HG03139 (cell line): Measurements from ENCODE around the gene UCP3.

Source experiments
- ATAC-seq: cut with Tn5 transposase; IDR thresholded peaks from one replicate; pipeline ENCODE4 v1.9.1; 2021; ENCODE audit not compliant: unreplicated experiment

The UCP3 gene

DNA sequence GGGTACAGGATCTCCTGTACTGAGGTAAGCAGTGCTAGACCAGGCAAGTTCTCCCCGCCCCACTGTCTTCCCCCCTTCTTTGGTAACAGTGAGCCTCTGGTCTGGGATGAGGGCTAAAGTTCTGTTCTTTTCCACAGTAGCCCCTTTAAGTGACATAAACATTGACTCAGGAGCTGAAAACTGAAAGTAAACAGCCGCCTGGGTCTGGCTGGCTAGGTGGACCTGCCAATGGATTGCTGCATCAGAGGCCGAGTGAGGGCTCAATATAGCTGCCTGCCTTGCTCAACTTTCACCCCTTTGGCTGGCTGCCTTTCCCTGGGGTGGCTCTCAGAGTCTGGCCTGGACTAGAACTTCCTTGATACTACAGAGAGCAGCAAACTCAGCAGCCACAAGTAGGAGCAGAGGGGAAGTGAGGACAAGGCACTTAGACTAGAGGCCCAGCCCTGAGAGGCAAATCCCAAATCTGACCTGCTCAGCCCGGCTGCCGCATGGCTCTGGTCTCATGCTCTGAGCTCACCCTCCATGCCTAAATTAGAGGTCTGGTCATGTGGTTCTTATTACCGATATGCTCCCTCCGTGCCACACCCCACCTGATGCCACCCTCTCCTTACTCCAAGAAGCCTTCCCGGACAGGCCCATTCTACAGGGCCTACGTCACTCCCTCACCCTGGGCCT lies 9.6 kb upstream of the UCP3 start:
- ATAC-seq: no peak

- ATAC-seq: no peak
These were observed 8.7 kb upstream of the UCP3 start for GRCh38 chr11:74017631-74018030.

DNA sequence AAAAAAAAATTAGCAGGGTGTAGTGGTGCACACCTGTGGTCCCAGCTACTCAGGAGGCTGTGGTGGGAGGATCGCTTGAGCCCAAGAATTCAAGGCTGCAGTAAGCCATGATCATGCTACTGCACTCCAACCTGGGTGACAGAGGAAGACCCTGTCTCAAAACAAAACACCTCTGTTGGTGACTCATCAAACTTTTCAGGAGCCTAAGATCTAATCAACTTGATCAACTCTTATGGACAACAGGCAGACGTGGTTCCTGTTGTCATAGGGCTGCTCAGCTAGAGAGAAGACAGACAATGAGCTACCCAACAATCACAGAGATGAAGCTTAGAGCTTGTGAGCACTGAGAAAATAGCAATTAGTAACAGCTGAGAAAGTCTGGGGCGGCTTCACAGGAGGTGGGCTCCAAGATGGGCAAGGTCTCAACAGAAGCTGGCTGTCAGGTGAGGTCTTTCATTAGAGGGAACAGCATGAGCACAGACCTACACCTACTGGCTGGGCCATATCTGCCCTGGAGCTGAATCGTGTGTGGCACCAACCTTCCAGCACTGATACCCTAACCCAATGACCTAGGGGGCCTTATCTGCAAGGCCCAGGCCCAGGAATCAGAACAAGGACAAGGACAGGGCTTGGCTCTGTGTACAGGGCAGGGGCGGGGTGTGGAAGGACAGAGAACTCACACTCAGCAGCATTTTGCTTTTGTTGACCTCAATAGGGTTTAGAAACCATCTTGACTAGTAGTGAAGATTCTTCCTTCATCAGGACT lies 7.2 kb upstream of the UCP3 start:
- ATAC-seq: no peak

GRCh38 chr11:74014880-74015279 lies 6.0 kb upstream of the UCP3 start:
- no peak for ATAC-seq

DNA sequence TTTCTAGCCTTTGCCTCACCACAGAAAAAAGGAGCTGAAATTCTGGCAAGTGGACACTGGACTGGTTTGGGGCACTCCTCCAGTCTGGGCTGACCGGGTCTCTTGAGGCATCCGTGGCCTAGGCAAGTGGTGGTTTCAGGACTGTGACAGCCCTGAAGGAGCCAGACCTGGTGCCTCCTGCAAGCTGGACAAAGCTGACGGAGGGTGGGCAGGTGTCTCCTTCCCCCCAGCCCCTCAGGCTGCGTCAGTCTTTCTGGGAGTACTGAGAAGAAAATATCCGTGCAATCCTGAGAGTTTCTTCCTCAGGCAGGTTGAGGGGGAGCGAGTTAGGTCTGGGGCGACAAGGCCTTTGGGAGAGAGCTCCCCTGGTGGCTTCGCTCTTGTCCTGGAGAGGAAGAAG lies 4.3 kb upstream of the UCP3 start:
- no peak for ATAC-seq

GRCh38 chr11:74012074-74012809 lies 3.4 kb upstream of the UCP3 start:
- no peak for ATAC-seq

DNA sequence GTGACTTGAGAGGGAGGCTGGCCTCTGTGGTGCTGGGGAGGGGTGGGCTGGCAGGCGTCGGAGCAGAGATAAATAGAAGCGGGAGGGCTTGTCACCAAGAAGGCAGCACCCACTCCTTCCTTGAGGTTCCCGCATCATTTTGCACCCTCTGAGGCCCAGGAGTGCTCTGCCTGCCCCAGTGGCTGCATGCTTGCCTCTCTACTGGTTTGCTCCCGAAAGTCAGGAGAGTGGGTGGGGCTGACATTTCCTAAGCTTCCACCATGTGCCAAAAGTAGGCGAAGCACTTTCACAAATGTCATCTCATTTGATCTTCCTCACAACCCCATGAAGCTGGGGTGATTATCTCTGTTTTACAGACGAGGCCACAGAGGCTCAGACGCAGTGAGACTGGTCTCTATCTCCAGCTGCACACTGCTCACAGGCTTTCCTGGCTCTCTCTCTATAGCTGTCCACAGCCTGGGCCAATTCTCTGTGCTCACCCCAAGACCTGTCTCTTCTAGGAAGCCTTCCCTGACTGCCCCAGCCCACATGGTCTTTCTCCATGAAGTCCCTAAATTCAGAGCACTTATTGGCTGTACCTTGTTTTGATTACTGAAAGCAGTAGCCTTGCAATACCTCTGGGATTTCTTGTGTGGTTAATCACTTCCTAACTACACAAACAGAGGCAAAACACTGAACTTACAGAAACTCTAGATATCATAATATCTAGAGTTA lies 2.6 kb upstream of the UCP3 start:
- ATAC-seq: no peak

DNA sequence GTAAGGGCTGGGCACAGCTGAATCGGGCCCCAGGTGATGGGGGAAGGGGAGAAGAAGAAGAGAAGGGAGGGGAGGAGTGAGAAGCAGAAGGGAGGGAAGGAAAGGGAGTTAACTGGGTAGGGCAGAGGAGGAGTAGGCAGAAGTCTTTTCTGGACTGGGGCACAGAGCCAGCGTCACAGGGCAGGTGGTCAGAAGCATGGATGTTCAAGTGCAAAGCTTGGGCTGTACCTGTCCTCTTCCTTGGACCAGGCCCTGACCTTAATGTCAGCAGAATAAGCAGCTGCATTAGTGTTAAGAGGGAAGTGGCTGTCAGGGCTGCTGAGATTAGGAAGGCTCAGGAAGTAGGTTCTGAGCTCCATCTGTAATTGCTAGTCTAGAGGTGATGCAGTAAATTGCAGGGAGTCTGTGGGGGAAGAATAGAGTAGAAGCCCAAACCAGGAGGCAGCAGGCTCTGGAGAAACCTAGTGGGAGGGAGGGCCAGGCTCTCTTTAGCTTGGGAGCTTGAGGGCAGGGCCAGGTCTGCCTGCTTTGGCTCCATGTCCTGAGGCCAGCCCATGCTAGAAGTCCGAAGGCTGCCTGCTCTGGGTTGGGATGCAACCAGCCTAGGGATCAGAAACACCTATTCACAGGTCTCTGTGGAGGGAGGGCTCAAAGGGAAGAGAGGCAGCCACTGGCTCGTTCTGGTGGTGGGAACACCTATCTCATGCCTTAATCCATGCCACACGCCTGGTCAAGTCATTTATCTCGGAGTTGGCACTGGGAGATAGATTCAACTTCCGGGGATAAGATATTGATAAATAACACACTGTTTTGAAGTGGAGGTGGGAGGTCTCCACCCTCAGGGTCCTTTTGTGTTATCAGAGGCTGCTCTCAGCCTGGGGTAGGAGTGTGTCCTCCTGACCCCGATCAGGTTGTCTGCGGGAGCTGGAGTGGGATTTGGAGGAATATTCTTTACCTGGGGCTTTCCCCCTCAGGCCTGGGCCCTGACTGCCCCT lies 1.7 kb upstream of the UCP3 start:
- ATAC-seq: no peak

GRCh38 chr11:74009675-74010305 lies 905 bp upstream of the UCP3 start:
- ATAC-seq: no peak

DNA sequence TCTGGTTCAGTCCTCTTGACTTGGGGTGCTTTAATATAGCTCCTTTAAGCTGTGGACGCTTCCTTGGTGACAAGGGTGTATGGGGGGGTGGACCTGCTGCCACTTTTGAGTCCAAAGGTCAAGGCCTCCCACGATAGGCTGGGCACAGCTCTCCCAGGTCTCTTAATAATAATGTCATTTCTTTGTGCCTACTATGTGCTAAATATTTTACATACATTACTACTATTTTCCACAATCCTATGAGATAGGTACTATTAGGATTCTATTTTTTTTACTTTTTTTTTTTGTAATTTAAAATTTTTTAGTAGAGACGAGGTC lies 304 bp upstream of the UCP3 start:
- ATAC-seq: no peak

GRCh38 chr11:74007691-74008372 lies 1.1 kb downstream of the UCP3 start:
- ATAC-seq: no peak

DNA sequence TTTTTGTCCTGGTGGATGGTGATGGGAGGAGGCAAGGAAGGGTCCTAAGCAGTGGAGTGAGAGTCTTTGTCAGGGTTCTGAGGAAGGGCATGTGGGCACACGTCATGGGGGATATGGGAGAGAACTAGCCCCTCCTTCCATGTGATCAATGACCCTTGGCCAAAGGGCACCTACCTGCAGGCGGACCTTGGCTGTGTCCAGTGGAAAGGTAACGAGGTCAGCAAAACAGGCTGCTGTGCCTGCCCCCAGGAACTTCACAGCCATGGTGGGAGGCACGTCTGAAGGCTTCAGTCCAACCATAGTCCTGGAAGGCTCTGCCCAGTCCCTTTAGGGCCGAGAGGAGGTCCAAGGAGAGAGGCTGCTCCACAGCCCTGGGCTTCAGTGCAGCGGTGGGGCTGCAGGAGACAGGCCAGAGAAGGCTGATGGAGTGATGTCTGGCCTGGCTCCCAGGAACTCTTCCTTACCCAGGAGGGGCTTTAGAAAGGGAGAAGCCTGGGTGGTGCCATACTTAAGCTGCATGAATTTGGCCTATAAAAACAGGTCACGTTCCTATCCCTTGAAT lies 2.1 kb downstream of the UCP3 start:
- ATAC-seq: no peak

- no peak for ATAC-seq
These were observed 3.0 kb downstream of the UCP3 start for GRCh38 chr11:74005721-74006517.

DNA sequence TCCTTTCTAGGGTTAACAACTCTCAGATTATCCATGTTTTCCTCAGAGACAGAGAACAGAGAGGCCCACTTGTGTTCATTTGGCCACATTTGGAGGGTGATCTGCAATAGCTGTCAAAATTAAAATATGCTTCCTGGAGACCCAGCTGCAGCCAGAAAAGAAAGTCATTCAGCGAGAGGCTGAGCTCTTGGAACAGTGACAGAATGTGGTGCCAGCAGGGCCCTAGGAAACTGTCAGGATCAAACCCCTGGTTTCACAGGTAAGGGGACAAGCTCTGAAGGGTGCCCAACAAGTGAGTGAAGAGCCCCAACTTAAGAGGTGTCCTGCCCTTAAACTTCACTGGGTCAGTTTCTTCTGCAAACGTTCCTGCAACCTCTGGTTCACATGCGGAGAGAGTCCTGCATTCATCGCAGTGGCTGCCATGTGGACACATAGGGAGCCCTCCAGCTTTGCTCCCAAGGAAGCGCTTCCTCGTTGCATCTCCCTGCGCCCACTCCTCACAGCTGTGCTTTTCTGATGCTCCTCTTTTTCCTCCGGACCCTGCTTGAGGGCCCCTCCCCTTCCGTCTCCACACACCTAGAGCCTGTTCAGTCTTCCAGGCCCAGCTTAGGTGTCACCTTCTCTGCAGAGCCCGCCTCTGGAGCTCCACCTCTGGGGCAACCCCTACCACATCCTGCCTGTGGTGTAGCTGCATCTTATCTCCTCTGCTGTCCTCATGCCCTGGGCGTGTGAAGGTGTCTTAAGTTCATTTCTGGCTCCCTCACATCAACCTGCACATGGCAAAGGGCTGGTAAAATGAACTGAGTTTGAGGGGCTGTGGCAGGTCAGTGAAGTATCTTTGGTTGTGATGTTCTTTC lies 3.9 kb downstream of the UCP3 start:
- no peak for ATAC-seq

DNA sequence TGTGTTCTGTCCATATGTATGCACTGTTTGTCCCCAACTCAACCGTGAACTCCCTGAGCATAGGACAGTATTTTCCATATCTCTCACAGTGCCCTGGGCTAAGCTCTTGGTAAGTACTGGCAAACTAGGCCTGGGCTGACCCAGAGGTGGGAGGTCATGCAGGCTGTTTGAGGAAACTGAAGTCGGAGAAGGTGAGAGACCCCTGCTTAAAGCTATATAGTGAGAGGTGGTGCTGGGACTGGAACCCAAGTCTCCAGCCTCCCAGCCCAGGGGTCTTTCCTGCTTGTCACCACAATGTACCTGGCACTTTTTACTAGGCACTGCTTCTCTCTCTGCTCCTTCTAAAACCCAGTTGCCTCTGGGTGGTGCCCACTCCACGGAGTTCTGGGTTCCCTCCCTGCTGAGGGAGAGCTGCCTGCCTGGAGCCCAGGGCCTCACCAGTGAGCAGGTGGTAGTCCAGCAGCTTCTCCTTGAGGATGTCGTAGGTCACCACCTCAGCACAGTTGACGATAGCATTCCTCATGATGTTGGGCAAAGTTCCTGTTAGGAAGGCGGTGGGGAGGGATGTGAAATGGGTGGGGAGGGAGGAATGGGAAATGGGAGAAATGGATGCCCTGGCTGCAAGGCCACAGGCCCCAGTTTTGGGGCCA lies 4.7 kb downstream of the UCP3 start:
- ATAC-seq: no peak

DNA sequence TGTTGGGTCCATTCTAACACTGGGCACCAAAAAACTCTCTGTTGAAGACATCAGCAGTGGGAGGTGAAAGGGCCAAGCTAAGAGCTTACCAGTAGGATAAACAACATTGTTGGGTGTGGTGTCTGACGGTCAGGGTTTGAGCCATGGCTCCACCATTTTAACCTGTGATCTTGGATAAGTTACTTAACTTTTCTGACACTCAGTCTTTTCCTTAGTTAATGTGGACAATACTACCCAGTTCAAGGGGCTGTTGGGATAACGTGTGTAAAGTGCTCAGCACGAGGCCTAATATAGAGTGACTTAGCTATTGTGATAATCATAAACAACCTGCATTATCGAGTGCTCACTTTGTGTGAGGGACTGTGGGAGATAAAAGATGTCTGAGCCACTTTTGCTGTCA lies 6.1 kb downstream of the UCP3 start:
- ATAC-seq: no peak

DNA sequence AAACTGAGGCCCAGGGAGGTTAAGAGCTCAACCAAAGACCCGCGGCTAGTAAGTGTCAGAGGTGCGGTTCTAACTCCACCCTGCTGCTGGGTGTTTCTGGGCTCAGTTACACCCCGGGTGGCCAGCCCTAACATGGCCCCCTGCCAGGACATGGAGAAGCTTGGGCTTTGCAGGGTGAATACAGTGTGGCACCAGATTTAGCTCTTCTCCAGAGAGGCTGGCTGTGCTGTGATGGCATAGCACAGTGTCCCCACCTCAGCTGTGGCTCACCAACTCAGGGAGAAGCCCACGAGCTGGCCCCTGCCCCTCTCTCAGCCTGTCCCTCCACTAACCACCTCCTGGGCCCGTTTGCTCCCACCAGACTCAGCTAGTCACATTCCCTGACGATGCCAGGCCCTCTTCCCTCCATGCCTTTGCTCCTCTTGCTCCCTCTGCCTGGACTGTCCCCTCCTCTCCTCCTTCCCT lies 7.0 kb downstream of the UCP3 start:
- no peak for ATAC-seq
